Cardiac atrium fibroblast (primary cell): Measurements from ENCODE around the gene DNAH3. TPM values are rescaled to one million over a fixed set of nuclear protein-coding genes. Genes with fewer than 3 reads are reported as not detected.

ENCODE experiments used
- total RNA-seq: library from RNA; depleted of rRNA; stranded (reverse); fragments of >200 nt; gene quantifications from 2 replicates; pipeline ENCODE4 v1.2.3, GENCODE V29; 2015

The DNAH3 gene
- total RNA-seq: not detected in 2 replicates

GRCh38 chr16:21150375-21151001, at the start of gene DNAH3:
DNAH3 (minus strand) TSS chr16:21150846; CDS start chr16:21150319, 527 bp downstream.

GRCh38 chr16:21158208-21159110, 7.8 kb upstream of the DNAH3 start, which contains the start of gene LDAF1:
LDAF1 (plus strand) TSS chr16:21158674; CDS start chr16:21161183, 2,509 bp downstream.

GRCh38 chr16:20900299-20901067, 250.2 kb downstream of the DNAH3 start, which contains the start of the genes DCUN1D3 and LYRM1:
DCUN1D3 (minus strand) TSS chr16:20900358; CDS start chr16:20862538, 37,820 bp downstream.
LYRM1 (plus strand) TSS chr16:20900771; CDS start chr16:20915556, 14,785 bp downstream.

Other genes starting within 250 kb of the DNAH3 start
- gene LDAF1, start 7.8 kb upstream of the DNAH3 start, total RNA-seq: 20.1 and 38.1 TPM in 2 replicates
- not detected in 2 replicates for gene ZP2, start 60.7 kb upstream of the DNAH3 start, total RNA-seq
- not detected in 2 replicates for gene ANKS4B, start 82.9 kb upstream of the DNAH3 start, total RNA-seq
- not detected in 2 replicates for gene CRYM, start 127.4 kb upstream of the DNAH3 start, total RNA-seq